H9 (cell line): ENCODE results near the gene TNC. TPM values are rescaled to one million over a fixed set of nuclear protein-coding genes. Genes with fewer than 3 reads are reported as not detected.

Experiments used
- DNase-seq: peaks from one replicate; pipeline ENCODE4 v3.0.0-alpha.2; 2017
- H2AFZ ChIP-seq: one replicate; pipeline ENCODE4 v1.6.1; 2013; ENCODE audit warnings: mild to moderate bottlenecking, low read length, control low read depth, moderate library complexity
- H2AK5ac ChIP-seq: 2 replicates; pipeline ENCODE4 v1.6.1; 2013; ENCODE audit warnings: low read length, control low read depth, mixed read lengths; ENCODE audit not compliant: insufficient read length
- H2BK120ac ChIP-seq: one replicate; pipeline ENCODE4 v1.6.1; 2013; ENCODE audit warnings: low read depth, mild to moderate bottlenecking, low read length, control low read depth, inconsistent platforms; ENCODE audit not compliant: poor library complexity, severe bottlenecking
- H2BK12ac ChIP-seq: 2 replicates; pipeline ENCODE4 v1.6.1; 2013; ENCODE audit warnings: low read length, control low read depth, mixed read lengths, low read depth; ENCODE audit not compliant: insufficient read length
- H2BK15ac ChIP-seq: 2 replicates; pipeline ENCODE4 v1.6.1; 2013; ENCODE audit warnings: low read depth, low read length, control low read depth
- H2BK20ac ChIP-seq: one replicate; pipeline ENCODE4 v1.6.1; 2013; ENCODE audit warnings: low read depth, mild to moderate bottlenecking, low read length, control low read depth, inconsistent platforms; ENCODE audit not compliant: poor library complexity, severe bottlenecking
- H2BK5ac ChIP-seq: 2 replicates; pipeline ENCODE4 v1.6.1; 2013; ENCODE audit warnings: low read length, control low read depth, mixed read lengths; ENCODE audit not compliant: insufficient read length
- H3K14ac ChIP-seq: 2 replicates; pipeline ENCODE4 v1.6.1; 2013; ENCODE audit warnings: low read length, control low read depth; ENCODE audit not compliant: insufficient read depth
- H3K18ac ChIP-seq: 2 replicates; pipeline ENCODE4 v1.6.1; 2013; ENCODE audit warnings: low read depth, mild to moderate bottlenecking, mixed read lengths, low read length, control low read depth; ENCODE audit not compliant: insufficient read length
- H3K23ac ChIP-seq: 2 replicates; pipeline ENCODE4 v1.6.1; 2013; ENCODE audit warnings: low read length, control low read depth, mixed read lengths, low read depth; ENCODE audit not compliant: insufficient read length
- H3K23me2 ChIP-seq: 2 replicates; pipeline ENCODE4 v1.6.1; 2013; ENCODE audit warnings: low read depth, mild to moderate bottlenecking, mixed read lengths, low read length, control low read depth; ENCODE audit not compliant: insufficient read length, poor library complexity, severe bottlenecking
- H3K27ac ChIP-seq: 2 replicates; pipeline ENCODE4 v1.5.1; 2013; ENCODE audit warnings: low read length, control low read depth, mixed read lengths, low read depth; ENCODE audit not compliant: insufficient read length
- H3K27me3 ChIP-seq: 2 replicates; pipeline ENCODE4 v1.6.1; 2013; ENCODE audit warnings: low read length, control low read depth, inconsistent platforms; ENCODE audit not compliant: insufficient read depth
- H3K4ac ChIP-seq: 2 replicates; pipeline ENCODE4 v1.6.1; 2013; ENCODE audit warnings: low read depth, mild to moderate bottlenecking, control low read depth, inconsistent platforms, low read length, moderate library complexity
- H3K4me1 ChIP-seq: 2 replicates; pipeline ENCODE4 v1.6.1; 2013; ENCODE audit warnings: low read length, control low read depth, inconsistent platforms; ENCODE audit not compliant: insufficient read depth
- H3K4me2 ChIP-seq: 2 replicates; pipeline ENCODE4 v1.6.1; 2013; ENCODE audit warnings: low read length, control low read depth, mixed read lengths; ENCODE audit not compliant: insufficient read length, insufficient read depth
- H3K56ac ChIP-seq: 2 replicates; pipeline ENCODE4 v1.6.1; 2013; ENCODE audit warnings: low read depth, mild to moderate bottlenecking, mixed read lengths, low read length, control low read depth; ENCODE audit not compliant: insufficient read length
- H3K79me1 ChIP-seq: 2 replicates; pipeline ENCODE4 v1.6.1; 2013; ENCODE audit warnings: low read depth, mild to moderate bottlenecking, moderate library complexity, low read length, control low read depth, inconsistent platforms; ENCODE audit not compliant: insufficient read depth, poor library complexity, severe bottlenecking
- H3K79me2 ChIP-seq: 2 replicates; pipeline ENCODE4 v1.6.1; 2013; ENCODE audit warnings: low read length, control low read depth, inconsistent platforms; ENCODE audit not compliant: insufficient read depth
- H3K9ac ChIP-seq: 2 replicates; pipeline ENCODE4 v1.6.1; 2013; ENCODE audit warnings: low read length, control low read depth, mixed read lengths; ENCODE audit not compliant: insufficient read length; ENCODE audit errors: extremely low read depth
- H3K9me3 ChIP-seq: one replicate; pipeline ENCODE4 v1.6.1; 2013; ENCODE audit warnings: low read depth, low read length, inconsistent platforms; ENCODE audit not compliant: control insufficient read depth
- H3T11ph ChIP-seq: one replicate; pipeline ENCODE4 v1.6.1; 2013; ENCODE audit warnings: mild to moderate bottlenecking, low read length, control low read depth, inconsistent platforms
- H4K20me1 ChIP-seq: one replicate; pipeline ENCODE4 v1.6.1; 2013; ENCODE audit not compliant: control insufficient read depth, insufficient read length, insufficient read depth
- H4K5ac ChIP-seq: 2 replicates; pipeline ENCODE4 v1.6.1; 2013; ENCODE audit warnings: low read depth, mild to moderate bottlenecking, mixed read lengths, low read length, control low read depth; ENCODE audit not compliant: insufficient read length
- H4K8ac ChIP-seq: replicated peaks from 2 replicates; pipeline ENCODE4 v1.6.1; 2013; ENCODE audit warnings: low read length, control low read depth, mixed read lengths, low read depth; ENCODE audit not compliant: insufficient read length
- H4K91ac ChIP-seq: 2 replicates; pipeline ENCODE4 v1.6.1; 2013; ENCODE audit warnings: low read depth, mild to moderate bottlenecking, moderate library complexity, mixed read lengths, low read length, control low read depth; ENCODE audit not compliant: insufficient read length
- H3K27ac Mint-ChIP-seq, 3 experiments: 2 replicates in 2 of 3; 3 replicates in 1 of 3; pipeline ENCODE4 v1.8.0; 2020 to 2021; ENCODE audit warnings: mixed read lengths in 3 of 3, mild to moderate bottlenecking in 1 of 3, moderate library complexity in 1 of 3
- H3K27me3 Mint-ChIP-seq: 2 replicates; pipeline ENCODE4 v1.8.0; 2021; ENCODE audit warnings: low read depth, mild to moderate bottlenecking, moderate library complexity, mixed read lengths
- H3K36me3 Mint-ChIP-seq, 3 experiments: 2 replicates in 2 of 3; 3 replicates in 1 of 3; pipeline ENCODE4 v1.8.0; 2020 to 2021; ENCODE audit warnings: low read depth in 3 of 3, mixed read lengths in 3 of 3; ENCODE audit not compliant: insufficient read depth in 1 of 3
- H3K4me1 Mint-ChIP-seq, 2 experiments: 2 replicates each; pipeline ENCODE4 v1.8.0; 2020; ENCODE audit warnings: mixed read lengths in 2 of 2
- H3K4me3 Mint-ChIP-seq, 2 experiments: 2 replicates in 1 of 2; 3 replicates in 1 of 2; pipeline ENCODE4 v1.8.0; 2020 to 2021; ENCODE audit warnings: mild to moderate bottlenecking in 2 of 2, mixed read lengths in 2 of 2, moderate library complexity in 1 of 2
- H3K9me3 Mint-ChIP-seq, 2 experiments: 2 replicates in 1 of 2; 3 replicates in 1 of 2; pipeline ENCODE4 v1.8.0; 2020; ENCODE audit warnings: mild to moderate bottlenecking in 2 of 2, mixed read lengths in 2 of 2, moderate library complexity in 1 of 2
- CTCF ChIP-seq: fragments of 200-600 bp; sonication (generic); conservative IDR thresholded peaks from 3 replicates; pipeline ENCODE4 v1.8.0; 2021; ENCODE audit warnings: antibody characterized with exemption, mild to moderate bottlenecking
- WGBS: extraction: QIAGEN DNeasy Blood & Tissue Kit; methylation state at CpG from one replicate; pipeline ENCODE4 v1.1.7; 2013; ENCODE audit warnings: missing lambda C conversion rate, low lambda C conversion rate, mixed read lengths; ENCODE audit not compliant: insufficient read length; ENCODE audit errors: extremely low coverage; 5-methylcytosine and 5-hydroxymethylcytosine counted together
- total RNA-seq: library from RNA; stranded (reverse); gene quantifications from 2 replicates; pipeline ENCODE4 v1.2.1, GENCODE V29; 2021

TNC gene
- total RNA-seq, 1 experiment from 2014 or later = 0.63 TPM

GRCh38 chr9:115013998-115014397 is 104.0 kb downstream of the TNC start:
- Histone ChIP-seq H3K9me3 (no peaks in the 10 kb centered on the region), H4K20me1 (no peaks in the 10 kb centered on the region), H2BK120ac (no peak overlapping the region), H2AFZ (no peak overlapping the region), H2BK20ac (no peak overlapping the region), H3K79me1 (no peaks in the 10 kb centered on the region), H3T11ph (no peak overlapping the region), H4K8ac (no peak overlapping the region), H2BK15ac (no peak overlapping the region), H3K18ac (no peak overlapping the region), H3K4ac (no peak overlapping the region), H2BK5ac (no peak overlapping the region), H3K4me1 (no peaks in the 10 kb centered on the region), H3K79me2 (no peaks in the 10 kb centered on the region), H4K91ac (no peak overlapping the region), H3K14ac (no peak overlapping the region), H3K27ac (no peak overlapping the region), H2AK5ac (no peak overlapping the region), H3K4me2 (no peak overlapping the region), H3K23me2 (no peaks in the 10 kb centered on the region), H4K5ac (no peak overlapping the region), H3K9ac (no peak overlapping the region), H3K27me3 (no peaks in the 10 kb centered on the region), H3K23ac (no peak overlapping the region), H2BK12ac (no peak overlapping the region), H3K56ac (no peak overlapping the region)
- peak; percentile 63 for DNase-seq
- Mint-ChIP-seq H3K27ac (no peak overlapping the region), H3K4me1 (no peaks in the 10 kb centered on the region), H3K9me3 (no peaks in the 10 kb centered on the region), H3K27me3 (peaks cover 71% of the 10 kb centered on the region), H3K36me3 (no peaks in the 10 kb centered on the region), H3K4me3 (no peak overlapping the region)
- peak; percentile 86 for TF ChIP-seq CTCF
- no CpG with 5 or more reads among the region's 3 CpGs for WGBS
